Kidney epithelial cell (primary cell): ENCODE measurements around the gene GRIK4. TPM values are rescaled to one million over a fixed set of nuclear protein-coding genes. Genes with fewer than 3 reads are reported as not detected.

Experiments used
- DNase-seq: peaks from one replicate; pipeline ENCODE4 v3.0.0-alpha.2; 2010; ENCODE audit warnings: low read depth
- H3K27me3 ChIP-seq: 2 replicates; pipeline ENCODE4 v1.6.0; 2011; ENCODE audit warnings: low read length; ENCODE audit not compliant: control insufficient read depth, insufficient read depth
- H3K36me3 ChIP-seq: 2 replicates; pipeline ENCODE4 v1.5.1; 2011; ENCODE audit warnings: low read length; ENCODE audit not compliant: control insufficient read depth, insufficient read depth
- H3K4me3 ChIP-seq: 2 replicates; pipeline ENCODE4 v1.5.1; 2011; ENCODE audit warnings: low read depth, mild to moderate bottlenecking, control low read depth, low read length
- CTCF ChIP-seq: IDR thresholded peaks from 2 replicates; pipeline ENCODE4 v1.5.1; 2011; ENCODE audit warnings: mild to moderate bottlenecking, moderate library complexity, low read length, control low read depth, inconsistent platforms; ENCODE audit not compliant: insufficient read depth, poor library complexity, severe bottlenecking
- total RNA-seq: library from RNA; depleted of rRNA; stranded (reverse); fragments of >200 nt; gene quantifications from 2 replicates; pipeline ENCODE4 v1.2.3, GENCODE V29; 2015

Gene GRIK4
- total RNA-seq, 1 donor from 2014 or later, result 0.17 TPM

GRCh38 chr11:120586728-120587127, 75.2 kb downstream of the GRIK4 start:
- TF ChIP-seq CTCF, result no peak
- Histone ChIP-seq H3K36me3 (no peaks in the 10 kb centered on the region), H3K4me3 (no peak overlapping the region), H3K27me3 (peaks cover 2% of the 10 kb centered on the region)
- no peak for DNase-seq

GRCh38 chr11:120587299-120587698, 75.8 kb downstream of the GRIK4 start:
- no peak for TF ChIP-seq CTCF
- H3K27me3 ChIP-seq, result peaks cover 2% of the 10 kb centered on the region
- no peak overlapping the region for H3K4me3 ChIP-seq
- no peaks in the 10 kb centered on the region for H3K36me3 ChIP-seq
- no peak for DNase-seq

- Histone ChIP-seq H3K27me3 (peaks cover 9% of the 10 kb centered on the region), H3K36me3 (no peaks in the 10 kb centered on the region), H3K4me3 (no peak overlapping the region)
- DNase-seq, result no peak
- TF ChIP-seq CTCF, result no peak
Measured at GRCh38 chr11:120589376-120589775, 77.8 kb downstream of the GRIK4 start.

- H3K36me3 ChIP-seq, result no peaks in the 10 kb centered on the region
- no peak for DNase-seq
- TF ChIP-seq CTCF, result no peak
- peaks cover 9% of the 10 kb centered on the region for H3K27me3 ChIP-seq
- no peak overlapping the region for H3K4me3 ChIP-seq
Measured at GRCh38 chr11:120590472-120590871, 78.9 kb downstream of the GRIK4 start.

GRCh38 chr11:120594746-120595145, 83.2 kb downstream of the GRIK4 start:
- TF ChIP-seq CTCF, result no peak
- H3K36me3 ChIP-seq, result no peaks in the 10 kb centered on the region
- DNase-seq, result no peak
- H3K27me3 ChIP-seq, result peaks cover 9% of the 10 kb centered on the region
- no peak overlapping the region for H3K4me3 ChIP-seq

GRCh38 chr11:120595557-120595956, 84.0 kb downstream of the GRIK4 start:
- no peak for DNase-seq
- Histone ChIP-seq H3K36me3 (no peaks in the 10 kb centered on the region), H3K4me3 (no peak overlapping the region), H3K27me3 (peaks cover 9% of the 10 kb centered on the region)
- TF ChIP-seq CTCF, result no peak
